ENCODE measurements around the gene PERM1. TPM values are rescaled to one million over a fixed set of nuclear protein-coding genes. Genes with fewer than 3 reads are reported as not detected.

Gene PERM1
- total and polyA plus RNA-seq, 9 of the 15 experiments (the other 6 are each of a cell fraction or from before 2014, with no cell fraction given) = not detected

DNA sequence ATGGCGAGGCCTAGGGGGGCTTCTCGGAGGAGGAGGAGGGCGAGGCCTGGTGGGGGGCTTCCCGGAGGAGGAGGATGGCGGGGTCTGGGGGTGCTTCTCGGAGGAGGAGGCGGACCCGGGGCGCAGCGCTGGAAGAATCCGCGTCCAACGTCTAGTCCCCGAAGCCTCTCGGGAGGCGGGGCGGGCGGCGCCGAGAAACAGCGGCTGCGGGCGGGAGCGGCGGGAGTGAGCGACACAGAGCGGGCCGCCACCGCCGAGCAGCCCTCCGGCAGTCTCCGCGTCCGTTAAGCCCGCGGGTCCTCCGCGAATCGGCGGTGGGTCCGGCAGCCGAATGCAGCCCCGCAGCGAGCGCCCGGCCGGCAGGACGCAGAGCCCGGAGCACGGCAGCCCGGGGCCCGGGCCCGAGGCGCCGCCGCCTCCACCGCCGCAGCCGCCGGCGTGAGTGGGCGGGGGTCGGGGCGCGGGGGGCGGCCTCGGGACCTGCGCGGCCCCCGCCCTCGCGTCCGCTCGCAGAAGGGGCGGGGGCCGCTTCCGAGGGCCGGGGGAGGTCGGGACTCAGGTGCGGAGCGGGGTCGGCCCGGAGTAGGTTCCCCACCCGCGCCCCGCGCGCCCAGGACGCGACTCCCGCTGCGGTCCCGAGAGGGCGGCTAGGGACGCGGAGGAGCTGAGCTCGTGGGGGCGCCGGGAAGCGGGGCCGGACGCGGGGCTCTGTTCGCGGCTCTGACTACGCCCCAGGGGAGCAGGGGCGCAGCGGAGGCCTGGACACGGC lies 21.3 kb downstream of the PERM1 start, which contains the start of gene KLHL17 (continued):
- TF ChIP-seq, protein P1, sequence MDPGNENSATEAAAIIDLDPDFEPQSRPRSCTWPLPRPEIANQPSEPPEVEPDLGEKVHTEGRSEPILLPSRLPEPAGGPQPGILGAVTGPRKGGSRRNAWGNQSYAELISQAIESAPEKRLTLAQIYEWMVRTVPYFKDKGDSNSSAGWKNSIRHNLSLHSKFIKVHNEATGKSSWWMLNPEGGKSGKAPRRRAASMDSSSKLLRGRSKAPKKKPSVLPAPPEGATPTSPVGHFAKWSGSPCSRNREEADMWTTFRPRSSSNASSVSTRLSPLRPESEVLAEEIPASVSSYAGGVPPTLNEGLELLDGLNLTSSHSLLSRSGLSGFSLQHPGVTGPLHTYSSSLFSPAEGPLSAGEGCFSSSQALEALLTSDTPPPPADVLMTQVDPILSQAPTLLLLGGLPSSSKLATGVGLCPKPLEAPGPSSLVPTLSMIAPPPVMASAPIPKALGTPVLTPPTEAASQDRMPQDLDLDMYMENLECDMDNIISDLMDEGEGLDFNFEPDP (CRISPR knock-in tag; IDR thresholded peaks at IDR 0.05) = no peak
- TF ChIP-seq PCBP1 (IDR thresholded peaks at IDR 0.05; ENCODE audit: low read depth, low read length, poor library complexity, severe bottlenecking) (peak; percentile 96), KAT8 (IDR thresholded peaks at IDR 0.05; ENCODE audit: low read depth) (no peak), ZNF583 (CRISPR knock-in tag; IDR thresholded peaks at IDR 0.05) (no peak), TEAD1 (CRISPR knock-in tag; IDR thresholded peaks at IDR 0.05) (no peak), STAG1 (CRISPR knock-in tag; IDR thresholded peaks at IDR 0.05; ENCODE audit: borderline replicate concordance) (no peak; the same call in 1 of the 2 replicates), ZNF175 (CRISPR knock-in tag; IDR thresholded peaks at IDR 0.05; ENCODE audit: low read depth) (no peak), ZNF282 (CRISPR knock-in tag; IDR thresholded peaks at IDR 0.05) (no peak), ZNF197 (CRISPR knock-in tag; IDR thresholded peaks at IDR 0.05; ENCODE audit: low read depth) (no peak), CBFB (CRISPR knock-in tag; IDR thresholded peaks at IDR 0.05) (no peak), CBX5 (IDR thresholded peaks at IDR 0.05; ENCODE audit: borderline replicate concordance, low read depth) (no peak), BACH1 (tag; IDR thresholded peaks at IDR 0.05) (no peak), ZNF551 (CRISPR knock-in tag; IDR thresholded peaks at IDR 0.05) (no peak), ZEB2 (IDR thresholded peaks at IDR 0.05) (no peak), POLR2B (IDR thresholded peaks at IDR 0.05; ENCODE audit: low read depth, partially characterized antibody) (no peak), BRF1 (IDR thresholded peaks at IDR 0.05; ENCODE audit: borderline replicate concordance, extremely low read depth, insufficient read length) (no peak), TRIM24 (IDR thresholded peaks at IDR 0.05) (no peak), BHLHE40 (IDR thresholded peaks at IDR 0.05; ENCODE audit: low read length) (no peak), NFE2L1 (tag; IDR thresholded peaks at IDR 0.05; ENCODE audit: borderline replicate concordance, low read depth) (no peak)
- TF ChIP-seq, protein P2, sequence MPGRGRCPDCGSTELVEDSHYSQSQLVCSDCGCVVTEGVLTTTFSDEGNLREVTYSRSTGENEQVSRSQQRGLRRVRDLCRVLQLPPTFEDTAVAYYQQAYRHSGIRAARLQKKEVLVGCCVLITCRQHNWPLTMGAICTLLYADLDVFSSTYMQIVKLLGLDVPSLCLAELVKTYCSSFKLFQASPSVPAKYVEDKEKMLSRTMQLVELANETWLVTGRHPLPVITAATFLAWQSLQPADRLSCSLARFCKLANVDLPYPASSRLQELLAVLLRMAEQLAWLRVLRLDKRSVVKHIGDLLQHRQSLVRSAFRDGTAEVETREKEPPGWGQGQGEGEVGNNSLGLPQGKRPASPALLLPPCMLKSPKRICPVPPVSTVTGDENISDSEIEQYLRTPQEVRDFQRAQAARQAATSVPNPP (IDR thresholded peaks at IDR 0.05; ENCODE audit: borderline replicate concordance, insufficient read depth, insufficient read length) = no peak
- TF ChIP-seq, protein P3, sequence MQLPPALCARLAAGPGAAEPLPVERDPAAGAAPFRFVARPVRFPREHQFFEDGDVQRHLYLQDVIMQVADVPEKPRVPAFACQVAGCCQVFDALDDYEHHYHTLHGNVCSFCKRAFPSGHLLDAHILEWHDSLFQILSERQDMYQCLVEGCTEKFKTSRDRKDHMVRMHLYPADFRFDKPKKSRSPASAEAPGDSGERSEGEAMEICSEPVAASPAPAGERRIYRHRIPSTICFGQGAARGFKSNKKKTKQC (CRISPR knock-in tag; IDR thresholded peaks at IDR 0.05) = no peak
- TF ChIP-seq, protein P4, sequence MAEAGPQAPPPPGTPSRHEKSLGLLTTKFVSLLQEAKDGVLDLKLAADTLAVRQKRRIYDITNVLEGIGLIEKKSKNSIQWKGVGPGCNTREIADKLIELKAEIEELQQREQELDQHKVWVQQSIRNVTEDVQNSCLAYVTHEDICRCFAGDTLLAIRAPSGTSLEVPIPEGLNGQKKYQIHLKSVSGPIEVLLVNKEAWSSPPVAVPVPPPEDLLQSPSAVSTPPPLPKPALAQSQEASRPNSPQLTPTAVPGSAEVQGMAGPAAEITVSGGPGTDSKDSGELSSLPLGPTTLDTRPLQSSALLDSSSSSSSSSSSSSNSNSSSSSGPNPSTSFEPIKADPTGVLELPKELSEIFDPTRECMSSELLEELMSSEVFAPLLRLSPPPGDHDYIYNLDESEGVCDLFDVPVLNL (CRISPR knock-in tag; IDR thresholded peaks at IDR 0.05; ENCODE audit: low read depth) = no peak

Data from K562 (cell line).